NCI-H128 (cell line): ENCODE measurements around the gene GJB4.
"Not testable (repeated sequence)": the region's sequence is repeated elsewhere in the genome, so short reads cannot be mapped to it uniquely, and the experiment has no call there.

ENCODE experiments used
- DNase-seq: peaks from one replicate; lab custom pipeline; 2025; ENCODE audit not compliant: unreplicated experiment; lab: John Stamatoyannopoulos, UW

The GJB4 gene

DNA sequence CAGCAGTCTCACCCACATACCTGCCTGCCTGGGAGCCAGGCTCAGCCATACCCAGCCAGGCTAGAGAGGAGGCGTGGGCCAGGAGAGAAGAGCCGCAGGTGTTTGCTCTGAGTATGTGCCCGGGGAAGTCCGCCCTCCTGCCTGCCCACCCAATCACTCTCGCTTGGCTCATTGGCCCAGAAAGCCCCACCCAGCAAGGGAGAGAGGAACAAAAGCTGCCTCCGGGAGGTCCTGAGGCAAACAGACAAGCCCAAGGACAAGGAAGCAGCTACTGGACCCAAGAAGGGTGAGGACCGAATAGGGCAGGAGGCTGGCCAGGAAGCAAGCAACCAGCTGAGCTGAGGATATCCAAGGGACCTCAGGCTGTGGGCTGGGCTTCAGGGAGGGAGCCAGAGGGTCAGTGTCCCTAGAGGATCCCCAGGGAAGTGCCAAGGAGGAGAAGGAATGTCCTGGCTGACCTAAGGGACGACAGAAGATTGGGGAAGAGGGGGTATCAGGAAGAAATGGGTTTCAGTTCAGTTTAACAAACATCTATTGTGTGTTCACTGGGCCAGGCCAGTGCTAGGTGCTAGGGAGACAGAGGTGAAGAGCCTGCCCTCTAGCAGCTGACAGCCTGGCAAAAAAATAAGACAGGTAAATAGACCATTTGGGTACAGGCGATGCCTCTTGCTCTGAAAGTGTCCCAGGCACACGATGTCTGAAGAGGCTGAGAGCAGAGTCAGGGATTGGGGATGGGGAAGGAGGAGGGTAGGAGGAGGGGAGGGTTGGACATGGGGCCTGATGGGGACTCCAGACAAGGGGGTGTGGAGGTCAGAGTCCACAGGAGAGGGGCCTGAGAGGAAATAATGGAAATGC, at the start of gene GJB4:
GJB4 (plus strand) TSS at position 238 of the 855 bp plus-strand sequence. CDS start 1,515 bp downstream, outside the sequence.
- no peak for DNase-seq

DNA sequence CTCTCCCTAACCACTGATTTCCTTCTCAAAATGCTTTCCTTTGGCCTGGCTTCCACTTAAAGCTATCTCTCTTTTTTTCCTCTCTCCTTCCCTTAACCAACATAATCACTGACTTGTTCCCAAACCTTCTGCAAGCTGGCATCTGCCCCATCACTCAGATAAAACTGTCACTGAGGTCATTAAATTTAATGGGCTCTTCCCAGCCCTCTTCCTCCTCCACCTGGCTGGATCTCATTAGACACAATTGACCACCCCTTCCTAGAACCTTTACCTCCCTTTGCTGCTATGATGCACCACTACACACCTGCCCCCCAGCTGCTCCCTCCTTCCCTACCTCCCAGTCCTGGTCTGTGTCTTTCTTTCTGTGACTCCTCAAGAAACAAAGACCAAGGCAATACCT, 48.7 kb upstream of the GJB4 start:
- no peak for DNase-seq

DNA sequence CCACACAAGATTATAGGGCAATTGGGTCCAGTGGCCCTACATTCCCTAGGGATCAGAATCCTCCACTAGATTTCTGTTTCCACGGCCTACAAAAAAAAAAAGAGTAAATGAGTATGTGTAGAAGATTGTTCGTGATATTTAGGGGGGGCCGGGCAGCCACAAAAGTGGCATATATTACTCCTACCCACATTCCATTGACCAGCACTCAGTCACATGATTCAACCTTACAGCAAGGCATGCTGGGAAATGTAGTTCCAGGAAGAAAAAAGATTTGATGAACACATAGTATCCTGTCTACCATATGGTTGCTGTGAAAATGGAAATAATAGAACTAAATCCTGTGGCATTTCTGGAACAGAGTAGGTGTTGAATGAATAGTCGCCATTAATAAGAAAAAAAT, 48.1 kb upstream of the GJB4 start:
- no peak for DNase-seq

- no peak for DNase-seq
Measured at GRCh38 chr1:34712007-34712688, 47.4 kb upstream of the GJB4 start.

GRCh38 chr1:34713443-34713842, 46.1 kb upstream of the GJB4 start:
- no peak for DNase-seq

DNA sequence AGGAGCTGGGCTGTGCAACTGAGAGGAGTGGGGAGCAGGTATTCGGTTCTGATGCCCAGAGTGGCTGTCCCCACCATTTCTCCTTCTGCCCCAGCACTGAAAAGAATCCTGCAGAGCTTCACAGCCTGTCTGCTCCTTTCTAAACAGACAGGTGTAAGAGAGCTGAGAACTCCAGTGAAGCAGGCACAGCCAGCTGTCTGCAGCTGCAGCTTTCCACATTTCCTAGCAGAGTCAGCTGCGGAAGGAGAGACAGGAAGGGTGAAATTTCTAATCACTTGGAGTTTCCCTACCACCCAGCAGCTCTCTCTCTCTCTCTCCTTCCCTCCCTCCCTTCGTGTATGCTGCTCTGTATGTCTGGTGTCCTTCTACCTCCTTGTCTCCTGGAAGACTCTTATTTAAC, 45.2 kb upstream of the GJB4 start:
- DNase-seq: no peak

GRCh38 chr1:34715139-34715538, 44.4 kb upstream of the GJB4 start:
- DNase-seq: no peak

DNA sequence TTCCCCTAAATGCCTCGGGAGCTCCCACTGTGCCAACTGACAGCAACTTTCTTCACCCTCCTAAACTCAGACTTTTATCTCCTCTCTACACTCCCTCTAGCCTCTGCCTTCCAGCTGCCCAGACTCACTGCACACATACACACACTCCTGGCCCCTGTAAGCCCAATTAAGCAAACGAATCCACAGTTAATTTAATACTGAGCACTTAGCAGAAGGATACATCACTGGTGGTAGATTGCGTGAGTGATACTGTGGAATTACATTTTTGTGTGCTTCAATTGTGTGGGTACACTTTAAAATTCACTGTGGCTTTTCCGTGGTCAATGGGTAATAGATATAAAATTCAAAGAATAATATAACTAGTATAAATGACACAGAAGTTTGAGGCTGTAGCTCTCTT, 38.3 kb upstream of the GJB4 start:
- no peak for DNase-seq

GRCh38 chr1:34721646-34722355, 37.7 kb upstream of the GJB4 start:
- no peak for DNase-seq

GRCh38 chr1:34726861-34727260, 32.7 kb upstream of the GJB4 start:
- no peak for DNase-seq

DNA sequence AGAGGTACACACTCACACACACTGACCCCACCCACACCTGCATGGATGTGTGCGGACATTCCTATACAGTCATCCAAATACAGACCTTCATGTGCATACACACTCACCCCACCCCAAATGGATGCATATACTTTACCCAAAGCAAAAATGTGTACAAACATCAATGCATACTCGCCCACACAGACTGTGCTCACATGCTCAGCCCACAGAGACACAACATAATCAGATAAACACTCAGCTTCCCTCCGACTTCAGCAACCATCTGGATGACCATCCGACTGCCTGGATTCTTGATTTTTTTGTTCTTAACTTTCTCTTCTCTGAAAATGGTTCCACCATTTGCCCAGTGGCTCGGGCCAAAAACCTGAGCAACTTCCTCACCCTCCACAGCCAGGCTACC, 29.1 kb upstream of the GJB4 start:
- no peak for DNase-seq

- DNase-seq: not testable (repeated sequence)
Measured at GRCh38 chr1:34732831-34733230, 26.7 kb upstream of the GJB4 start.

GRCh38 chr1:34736692-34737091, 22.8 kb upstream of the GJB4 start:
- DNase-seq: peak; percentile 11

DNA sequence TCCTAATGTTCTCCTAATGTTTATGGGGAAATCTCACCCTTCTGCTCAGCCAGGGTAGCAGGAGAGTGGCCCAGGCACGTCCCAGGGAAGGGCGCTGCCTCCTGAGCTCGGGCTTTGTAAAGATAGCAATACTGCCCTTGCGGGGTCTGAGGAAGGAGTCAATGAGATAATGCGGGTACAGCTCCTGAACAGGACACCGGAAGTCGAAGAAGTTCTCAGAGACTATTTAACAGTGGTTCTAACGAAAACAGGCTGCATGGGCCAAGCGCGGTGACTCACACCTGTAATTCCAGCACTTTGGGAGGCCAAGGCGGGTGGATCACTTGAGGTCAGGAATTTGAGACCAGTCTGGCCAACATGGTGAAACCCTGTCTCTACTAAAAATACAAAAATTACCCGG, 22.3 kb upstream of the GJB4 start:
- DNase-seq: not testable (repeated sequence)

GRCh38 chr1:34739613-34740012, 19.9 kb upstream of the GJB4 start:
- no peak for DNase-seq

DNA sequence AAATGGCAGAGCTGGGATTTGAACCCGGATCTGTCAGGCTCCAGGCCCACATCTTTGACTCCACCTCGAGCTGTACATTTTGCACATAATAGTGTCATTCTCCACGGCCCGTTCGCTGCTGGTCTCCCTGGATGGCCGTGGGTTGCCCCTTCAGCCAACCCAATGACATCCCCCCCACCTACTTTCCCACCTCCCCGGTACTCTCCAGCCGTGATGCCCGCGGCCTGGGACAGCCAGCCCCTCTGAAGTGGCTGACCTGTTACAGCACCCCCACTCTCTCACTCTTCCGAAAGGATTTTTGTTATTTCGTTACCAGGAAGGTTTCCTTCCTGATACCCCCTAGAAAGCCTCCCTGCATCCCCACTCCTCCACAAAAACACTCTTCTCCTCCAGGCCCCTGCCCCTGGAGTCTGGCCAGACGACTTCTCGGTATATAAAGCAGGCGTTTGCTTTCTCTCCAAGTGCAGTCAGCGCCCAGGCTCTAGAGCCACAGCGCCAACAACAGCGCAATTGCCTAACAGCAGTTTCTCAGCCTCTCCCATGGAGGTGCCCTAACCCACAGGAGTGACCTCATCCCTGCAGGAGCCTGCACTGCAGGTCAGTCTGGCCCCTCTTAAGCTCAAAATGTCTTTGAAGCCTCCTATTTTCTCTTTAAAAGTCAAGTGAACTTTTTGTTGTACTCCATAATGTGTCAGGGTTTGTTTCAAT, 19.2 kb upstream of the GJB4 start:
- no peak for DNase-seq

DNA sequence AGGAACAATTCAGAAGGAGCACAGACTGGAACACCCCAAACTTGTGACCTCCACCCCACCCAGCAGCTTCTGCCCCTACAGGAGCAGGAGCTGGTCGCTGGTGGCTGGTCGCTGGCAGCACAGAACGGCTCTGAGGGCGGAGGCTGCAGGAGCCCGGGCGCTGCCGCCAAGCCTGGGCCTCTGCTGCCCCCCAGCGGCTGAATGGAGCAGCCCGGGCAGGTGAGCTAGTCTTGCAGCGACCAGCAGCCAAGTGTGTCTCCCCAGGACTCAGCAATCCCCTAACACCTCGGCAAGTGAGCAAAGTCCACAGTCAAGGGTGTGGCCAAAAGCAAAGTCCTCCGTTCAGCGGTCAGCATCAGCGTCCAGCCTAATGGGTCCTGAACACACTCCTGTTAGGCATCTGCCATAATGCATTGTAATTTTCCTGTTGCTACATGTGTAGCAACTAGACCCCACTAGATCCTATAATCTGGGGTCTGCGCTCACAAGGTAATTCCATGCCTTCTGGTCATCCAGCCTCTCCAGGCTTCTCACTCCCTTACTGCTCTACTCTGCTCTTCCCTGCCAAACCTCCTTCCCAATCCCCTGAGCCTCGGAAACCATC, 16.8 kb upstream of the GJB4 start:
- peak; percentile 61 for DNase-seq

DNA sequence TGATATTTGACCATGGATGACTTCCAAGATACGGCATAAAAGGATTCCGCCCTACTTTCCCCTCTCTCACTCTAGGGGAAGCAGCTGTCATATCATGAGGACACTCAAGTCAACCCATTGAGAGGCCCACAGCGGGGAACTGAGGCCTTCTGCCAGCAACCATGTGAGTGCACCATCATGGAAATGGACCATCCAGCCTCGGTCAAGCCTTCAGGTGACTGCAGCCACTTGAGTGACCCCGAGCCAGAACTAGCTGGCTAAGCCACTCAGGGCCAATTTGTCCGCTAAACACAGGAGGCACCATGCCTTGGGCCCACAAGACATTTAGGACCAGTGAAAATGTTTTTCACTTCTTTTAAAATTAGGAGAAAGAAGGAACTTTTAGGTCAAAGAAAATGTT, 15.8 kb upstream of the GJB4 start:
- DNase-seq: no peak

DNA sequence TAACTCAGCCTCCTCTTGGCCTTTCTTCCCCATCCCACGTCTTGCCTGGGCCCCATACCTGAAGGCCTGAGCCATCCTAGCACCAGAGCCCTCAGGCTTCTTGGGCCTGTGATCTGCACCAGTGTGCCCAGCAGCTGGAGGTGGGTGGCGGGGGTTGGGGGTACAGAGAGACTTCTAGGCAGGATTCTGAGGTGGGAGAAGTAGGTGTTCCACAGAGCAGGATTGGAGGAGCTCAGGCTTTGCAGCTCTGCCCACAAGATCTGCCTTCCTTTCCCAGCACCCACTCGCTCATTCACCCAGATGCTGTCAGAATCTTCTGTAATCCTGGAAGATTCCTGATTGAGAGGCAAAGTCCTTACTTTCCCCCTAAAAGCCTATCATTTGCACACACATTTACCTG, 14.7 kb upstream of the GJB4 start:
- DNase-seq: no peak

GRCh38 chr1:34745666-34746065, 13.9 kb upstream of the GJB4 start:
- no peak for DNase-seq

- no peak for DNase-seq
Measured at GRCh38 chr1:34746101-34746500, 13.4 kb upstream of the GJB4 start.
